GM19463 (cell line): ENCODE results near the gene ADAM23.

Source experiments
- ATAC-seq: cut with Tn5 transposase; IDR thresholded peaks from one replicate; pipeline ENCODE4 v1.9.1; 2021; ENCODE audit warnings: mild to moderate bottlenecking, moderate library complexity; ENCODE audit not compliant: unreplicated experiment

The ADAM23 gene

GRCh38 chr2:206558492-206558891 lies 115.2 kb downstream of the ADAM23 start:
- ATAC-seq = no peak

GRCh38 chr2:206561962-206562361 lies 118.6 kb downstream of the ADAM23 start:
- ATAC-seq = no peak

DNA sequence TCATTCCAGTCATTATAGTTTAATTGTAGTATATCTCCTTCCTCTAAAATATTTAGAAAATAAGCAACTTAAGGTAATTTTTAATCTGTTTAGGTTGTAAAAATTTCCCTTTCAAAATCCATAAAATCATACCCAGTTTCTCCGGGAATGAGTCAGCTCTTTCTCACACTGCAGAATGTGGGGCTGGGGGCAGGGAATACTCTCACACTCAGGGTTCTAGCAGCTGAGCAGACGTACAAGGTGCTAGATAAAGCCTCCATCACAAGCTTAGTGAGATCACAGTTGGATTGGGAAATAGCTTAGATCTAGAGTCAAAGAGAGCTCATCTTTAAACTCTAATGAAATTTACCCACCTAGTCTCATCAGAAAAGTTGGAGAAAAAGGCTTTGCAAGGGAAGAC lies 119.0 kb downstream of the ADAM23 start:
- no peak for ATAC-seq

DNA sequence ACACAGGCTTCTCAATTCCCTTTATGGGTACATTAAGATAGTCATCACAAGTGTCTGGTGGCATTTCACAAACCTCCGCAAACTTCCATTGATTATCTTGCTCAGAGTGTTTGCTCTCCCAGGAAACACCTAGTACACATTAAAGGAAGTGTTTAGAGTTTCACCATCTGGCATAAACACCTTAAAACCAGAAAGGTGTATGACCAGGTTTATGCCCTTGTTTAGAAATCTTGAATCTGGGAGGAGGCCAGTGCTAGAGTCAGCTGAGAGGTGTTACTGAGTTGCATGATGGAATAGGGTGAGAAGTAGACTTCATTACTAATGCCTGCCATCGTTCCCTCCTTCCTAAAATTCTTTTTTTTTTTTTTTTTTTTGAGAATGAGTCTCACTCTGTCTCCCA lies 120.0 kb downstream of the ADAM23 start:
- no peak for ATAC-seq

DNA sequence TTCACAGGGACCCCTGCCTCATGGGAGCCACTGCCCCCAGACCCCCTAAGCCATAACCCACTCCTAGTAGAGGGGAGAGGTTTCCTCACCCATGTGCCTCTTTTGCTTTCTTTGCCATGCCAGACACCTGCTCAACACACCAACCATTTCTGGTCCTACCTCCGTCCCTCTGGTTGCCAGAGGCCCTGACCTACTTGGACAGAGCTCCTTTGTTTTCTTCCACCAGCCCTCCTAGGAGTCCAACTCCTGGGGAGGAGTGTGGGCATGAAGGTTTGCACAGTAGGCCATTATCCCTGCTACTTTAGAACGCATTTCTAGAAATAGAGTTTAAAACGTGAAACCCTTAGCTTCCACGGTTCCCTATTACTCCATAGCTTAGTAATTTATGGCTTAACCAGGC lies 122.3 kb downstream of the ADAM23 start:
- no peak for ATAC-seq

GRCh38 chr2:206569470-206569869 lies 126.1 kb downstream of the ADAM23 start:
- no peak for ATAC-seq

DNA sequence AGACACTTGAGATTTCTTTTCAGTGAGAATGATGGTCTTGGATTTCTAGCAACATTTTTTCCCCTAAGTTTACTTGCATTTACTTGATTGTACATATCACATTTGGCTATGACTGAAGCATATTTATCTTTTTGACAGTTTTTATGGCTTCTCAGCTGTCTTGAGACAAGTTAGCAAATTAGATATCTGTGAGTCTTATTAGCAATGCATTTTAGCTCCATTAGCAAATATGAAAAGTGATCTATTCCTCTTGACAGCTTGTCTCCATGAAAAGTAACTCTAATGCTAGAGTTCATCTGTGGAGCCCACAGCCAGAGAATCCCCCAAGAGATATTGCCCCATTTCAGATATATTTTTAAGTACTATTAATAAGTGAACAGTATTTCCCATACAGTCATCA lies 126.9 kb downstream of the ADAM23 start:
- no peak for ATAC-seq

DNA sequence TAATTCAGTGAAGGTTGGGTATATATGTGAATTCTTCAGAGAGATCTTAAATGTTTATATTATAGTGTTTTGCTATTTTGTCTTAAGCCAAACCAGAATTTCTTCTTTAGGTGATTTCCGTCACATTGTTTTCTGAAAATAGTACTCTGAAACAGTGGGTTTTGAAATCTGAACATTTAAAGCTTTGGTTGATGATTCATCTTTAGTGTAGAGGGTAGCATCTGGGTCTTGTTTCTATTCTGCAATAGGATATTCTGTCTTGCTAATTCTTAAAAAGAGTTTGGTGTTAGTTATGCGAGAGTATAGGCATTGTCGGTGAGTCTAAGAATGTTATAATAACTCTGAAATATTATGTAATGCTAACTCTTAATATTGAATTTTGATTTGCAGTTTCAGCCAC lies 129.4 kb downstream of the ADAM23 start:
- ATAC-seq = no peak

DNA sequence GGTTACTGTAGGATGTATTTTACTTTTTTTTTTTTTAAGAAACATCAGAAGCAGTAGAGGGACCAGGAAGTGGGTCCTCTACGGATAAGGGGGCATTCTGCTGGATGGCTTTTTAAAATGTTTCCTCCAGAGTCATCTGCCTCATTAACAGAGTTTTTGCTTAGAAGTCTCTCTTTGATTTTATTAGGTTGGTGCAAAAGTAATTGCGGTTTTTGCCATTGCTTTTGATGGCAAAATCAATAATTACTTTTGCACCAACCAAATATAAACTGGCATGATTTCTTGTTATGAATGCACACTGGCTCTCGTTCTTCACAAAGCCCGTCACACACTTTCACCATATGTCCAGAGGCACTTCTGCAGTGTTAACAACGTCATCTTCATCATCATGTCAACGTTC lies 130.5 kb downstream of the ADAM23 start:
- ATAC-seq = no peak

DNA sequence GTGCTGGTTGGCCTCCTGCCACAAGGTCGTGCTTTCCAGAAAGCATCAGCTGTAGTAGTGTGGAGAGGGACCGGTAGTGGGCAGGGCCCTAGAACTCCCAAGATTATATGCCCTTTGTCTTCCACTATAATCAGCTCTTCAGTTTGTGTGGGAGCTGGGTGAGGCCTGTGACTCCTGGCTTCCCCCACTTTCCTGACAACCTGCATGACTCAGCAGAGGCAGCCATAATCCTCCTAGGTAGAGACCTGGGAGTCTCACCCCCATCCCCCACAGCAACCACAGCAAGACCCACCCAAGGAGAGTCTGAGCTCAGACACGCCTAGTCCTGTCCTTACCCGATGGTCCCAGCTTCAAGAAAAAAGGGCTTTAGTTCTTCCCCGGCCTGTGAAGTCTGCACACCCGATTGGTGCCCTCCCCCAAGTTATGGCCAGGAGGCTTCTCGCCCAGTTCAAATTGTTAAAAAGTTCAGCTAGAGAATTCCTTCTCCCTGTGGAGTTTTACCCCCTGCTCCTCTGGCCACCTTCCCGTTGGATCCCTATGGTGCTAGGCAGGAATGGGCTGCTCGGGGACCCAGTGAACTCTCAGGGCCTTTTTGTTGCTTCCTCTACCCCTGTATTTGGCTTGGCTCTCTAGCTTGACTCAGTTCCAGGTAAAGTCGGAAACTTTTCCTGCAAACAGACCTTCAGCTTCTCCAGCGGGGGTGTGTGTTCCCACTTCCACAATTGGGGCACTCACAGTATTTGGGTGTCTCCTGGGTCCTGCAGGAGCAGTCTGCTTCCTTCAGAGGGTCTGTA lies 141.2 kb downstream of the ADAM23 start:
- no peak for ATAC-seq

DNA sequence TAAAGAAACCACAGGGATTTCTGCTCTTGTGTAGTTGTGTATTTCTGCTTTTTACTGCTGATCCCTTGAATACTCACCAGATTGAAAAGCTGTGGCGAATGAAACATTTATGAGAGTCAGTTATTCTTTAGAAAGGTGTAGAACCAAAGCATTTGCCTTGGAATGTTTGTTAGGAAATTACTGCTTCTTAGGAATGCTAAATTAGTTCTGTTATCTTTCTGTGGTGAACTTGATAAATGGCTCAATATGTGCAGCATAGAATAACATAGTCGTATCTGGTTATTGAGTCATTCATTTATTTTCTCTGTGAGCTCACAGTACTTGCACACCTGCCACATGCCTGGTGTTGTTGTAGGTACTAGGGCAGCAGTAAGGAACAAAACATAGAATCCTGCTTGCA lies 142.0 kb downstream of the ADAM23 start:
- ATAC-seq = no peak

DNA sequence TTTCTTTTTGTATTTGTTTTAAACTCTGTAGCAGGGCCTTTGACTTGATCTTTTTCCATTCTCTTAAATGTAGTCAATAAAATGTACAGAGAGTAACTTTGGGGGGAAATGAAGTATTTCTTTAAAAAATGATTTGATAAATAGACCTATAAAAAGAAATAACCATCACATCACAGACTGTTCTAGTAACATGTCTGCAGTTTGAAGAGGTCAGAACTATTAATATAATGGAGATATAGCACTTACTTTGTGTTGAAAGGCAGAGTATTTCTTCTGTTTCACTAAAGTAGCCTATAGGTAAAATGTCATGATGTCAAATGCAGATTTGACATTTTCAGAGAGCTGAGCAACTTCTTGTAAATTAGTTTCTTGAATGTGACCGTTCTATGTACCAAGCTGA lies 143.3 kb downstream of the ADAM23 start:
- ATAC-seq = no peak

DNA sequence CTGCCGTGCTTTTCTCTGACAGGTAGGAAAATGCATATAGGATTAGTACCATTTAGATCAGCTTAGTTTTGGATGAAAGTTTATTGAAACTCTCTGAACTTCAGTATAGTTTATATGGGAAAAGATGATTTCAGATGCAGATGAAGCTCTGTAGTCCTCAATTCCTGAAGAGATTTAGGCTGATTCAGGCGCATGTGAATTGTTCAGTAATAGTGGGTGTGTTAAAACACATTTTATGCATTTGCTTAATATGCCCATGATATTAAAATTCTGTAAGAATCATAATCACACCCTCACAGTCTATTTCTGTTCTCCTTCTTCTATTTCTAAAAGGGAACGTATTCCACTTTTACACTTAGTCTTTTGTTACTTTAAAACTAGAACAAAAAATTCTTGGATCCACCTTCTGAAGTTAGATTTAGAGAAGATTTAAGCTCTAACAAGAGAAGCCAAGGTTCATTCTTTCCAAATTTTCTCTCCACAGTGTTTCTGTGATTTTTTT lies 154.4 kb downstream of the ADAM23 start:
- no peak for ATAC-seq

- no peak for ATAC-seq
Observed at GRCh38 chr2:206603243-206603642, 159.9 kb downstream of the ADAM23 start.

DNA sequence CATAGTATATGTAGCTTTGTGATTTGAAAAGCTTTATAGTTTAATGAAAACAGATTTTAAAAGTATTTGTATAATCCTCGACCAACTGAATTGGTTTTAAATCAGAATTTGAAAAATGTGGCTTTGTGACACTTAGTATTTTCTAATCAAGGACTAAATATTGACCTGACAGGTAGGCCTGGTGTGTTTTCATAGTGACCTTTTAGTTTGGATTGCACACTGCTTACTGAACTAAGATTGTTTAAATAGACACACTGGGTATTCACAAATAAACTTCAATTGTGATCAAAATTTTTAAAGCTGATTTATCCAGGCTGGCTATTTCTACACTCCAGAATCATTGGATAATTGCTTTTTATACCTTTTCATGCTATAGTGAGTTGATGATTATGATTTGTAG lies 167.1 kb downstream of the ADAM23 start:
- ATAC-seq = no peak

- no peak for ATAC-seq
Observed at GRCh38 chr2:206611191-206611590, 167.9 kb downstream of the ADAM23 start.

- ATAC-seq = no peak
Observed at GRCh38 chr2:206611736-206612135, 168.4 kb downstream of the ADAM23 start.

DNA sequence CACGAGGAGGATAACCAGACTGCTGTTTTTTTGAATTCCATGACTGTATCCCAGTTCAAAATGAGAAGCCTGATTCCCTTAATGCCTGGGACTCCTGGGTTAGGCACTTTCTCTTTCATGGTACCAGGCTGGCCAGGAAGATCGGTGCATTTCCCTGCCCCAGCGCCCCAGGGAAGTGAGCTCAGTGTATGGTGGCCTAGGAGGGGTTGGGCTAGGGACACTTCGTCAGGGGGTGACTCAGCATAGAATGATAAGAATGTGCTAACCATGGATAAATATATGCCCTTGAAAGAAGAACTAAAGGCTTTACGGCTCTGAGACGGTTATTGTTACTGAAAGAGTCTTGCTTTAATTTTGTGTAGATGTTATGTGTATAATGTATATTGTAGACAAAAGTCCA lies 171.5 kb downstream of the ADAM23 start:
- ATAC-seq = no peak

DNA sequence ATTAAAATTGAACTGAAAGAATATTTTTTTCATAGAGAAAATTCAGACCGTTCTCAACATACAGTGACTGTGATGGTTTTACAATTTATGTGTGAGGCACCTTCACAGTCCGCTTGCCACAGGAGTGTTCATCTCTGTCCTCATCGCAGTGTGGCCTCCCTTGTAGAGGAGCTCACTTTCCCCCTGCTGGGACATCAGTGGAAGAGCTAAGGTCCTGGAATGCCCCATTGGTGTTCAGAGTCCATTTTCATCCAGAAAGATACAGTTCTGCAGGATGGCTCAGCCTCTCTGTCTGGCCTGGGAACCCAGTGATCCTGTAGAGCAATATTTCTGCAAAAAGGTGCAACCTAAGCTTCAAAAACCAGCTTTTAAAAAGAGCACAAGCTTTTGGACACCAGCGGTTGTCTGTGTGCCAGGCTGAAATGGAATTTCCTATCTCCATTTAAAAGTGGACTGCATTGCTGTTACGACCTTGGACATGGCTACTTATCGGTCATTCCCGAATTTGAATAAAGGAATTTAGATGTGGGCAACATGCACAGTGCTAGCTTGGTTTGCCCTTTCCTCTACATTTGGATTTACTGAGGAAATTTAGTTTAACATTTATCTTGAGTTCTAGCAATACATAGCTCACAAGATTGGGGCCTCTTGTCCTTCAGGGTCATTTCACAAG lies 172.2 kb downstream of the ADAM23 start:
- ATAC-seq = no peak

GRCh38 chr2:206616151-206616550 lies 172.8 kb downstream of the ADAM23 start:
- ATAC-seq = no peak

DNA sequence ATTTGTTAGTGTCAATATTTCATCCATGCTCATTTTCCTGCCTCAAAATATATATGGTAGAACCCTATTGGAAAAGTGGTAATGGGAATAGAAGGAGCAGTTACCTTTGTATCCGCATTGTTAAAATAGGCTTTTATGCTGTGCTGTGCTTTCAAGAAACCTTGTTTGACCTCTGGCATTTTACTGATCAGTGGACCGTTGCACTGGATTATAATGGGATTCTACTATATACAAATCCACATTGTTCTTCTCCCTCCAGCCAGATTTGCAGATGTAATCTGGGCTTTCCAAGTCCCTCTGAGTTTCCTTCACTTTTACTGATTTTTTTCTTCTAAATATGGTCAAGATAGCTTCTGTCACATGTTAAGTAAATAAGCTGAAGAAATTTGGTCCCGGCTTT lies 175.7 kb downstream of the ADAM23 start:
- ATAC-seq = no peak

- no peak for ATAC-seq
Observed at GRCh38 chr2:206626108-206626507, 182.8 kb downstream of the ADAM23 start.
